ENCODE results near the gene AMDHD2. TPM values are rescaled to one million over a fixed set of nuclear protein-coding genes. Genes with fewer than 3 reads are reported as not detected.

The AMDHD2 gene
- total and polyA plus RNA-seq, 2 experiments from 2014 or later = 20.2 to 68.1 TPM

DNA sequence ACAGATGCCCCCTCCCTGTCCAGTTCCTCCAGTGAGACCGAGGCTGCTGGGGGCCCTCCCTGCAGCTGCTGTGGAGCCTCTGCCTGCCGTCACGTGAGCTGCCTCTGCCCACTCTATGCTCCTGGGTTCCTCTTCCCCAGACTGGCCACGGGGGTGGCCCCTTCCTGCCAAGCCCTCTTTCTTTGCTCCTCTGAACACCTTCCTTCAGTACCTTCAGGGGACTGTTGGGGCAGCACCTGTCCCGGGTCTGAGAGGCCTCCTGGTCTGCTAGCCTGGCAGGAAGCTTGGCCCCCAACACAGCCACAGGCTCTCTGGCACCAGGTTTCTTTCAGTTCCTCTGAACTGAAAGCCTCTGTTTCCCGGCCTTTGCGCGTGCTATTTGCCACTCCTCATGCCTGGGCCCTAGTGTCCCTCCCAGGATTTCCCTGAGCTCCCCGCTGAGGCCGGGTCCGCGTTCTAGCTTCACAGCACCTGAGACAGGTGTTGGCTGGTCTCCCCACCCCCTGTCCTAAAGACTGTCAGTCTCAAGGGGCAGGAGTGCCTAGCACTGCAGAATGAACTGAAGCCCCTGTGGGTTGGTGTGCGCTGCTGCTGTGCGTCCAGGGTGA is 13.0 kb upstream of the AMDHD2 start:
- no peak overlapping the region for H2AFZ ChIP-seq
- TF ChIP-seq ETS1 (IDR thresholded peaks at IDR 0.05) (no peak), EZH2phosphoT487 (IDR thresholded peaks at IDR 0.05; ENCODE audit: unreplicated experiment) (no peak), EZH2 (IDR thresholded peaks at IDR 0.05; ENCODE audit: low read depth, unreplicated experiment) (no peak), STAT1 (IDR thresholded peaks at IDR 0.05; ENCODE audit: unreplicated experiment) (no peak), JUNB (IDR thresholded peaks at IDR 0.05; ENCODE audit: unreplicated experiment) (no peak), ZNF114 (CRISPR knock-in tag; IDR thresholded peaks at IDR 0.05) (no peak), CREB1 (CRISPR knock-in tag; IDR thresholded peaks at IDR 0.05; ENCODE audit: low read depth) (no peak), ZNF331 (CRISPR knock-in tag; IDR thresholded peaks at IDR 0.05; ENCODE audit: low read depth) (no peak), NANOG (IDR thresholded peaks at IDR 0.05; ENCODE audit: borderline replicate concordance) (no peak), POLR2AphosphoS5 (IDR thresholded peaks at IDR 0.05; ENCODE audit: low read depth) (no peak)
- TF ChIP-seq, protein P1, sequence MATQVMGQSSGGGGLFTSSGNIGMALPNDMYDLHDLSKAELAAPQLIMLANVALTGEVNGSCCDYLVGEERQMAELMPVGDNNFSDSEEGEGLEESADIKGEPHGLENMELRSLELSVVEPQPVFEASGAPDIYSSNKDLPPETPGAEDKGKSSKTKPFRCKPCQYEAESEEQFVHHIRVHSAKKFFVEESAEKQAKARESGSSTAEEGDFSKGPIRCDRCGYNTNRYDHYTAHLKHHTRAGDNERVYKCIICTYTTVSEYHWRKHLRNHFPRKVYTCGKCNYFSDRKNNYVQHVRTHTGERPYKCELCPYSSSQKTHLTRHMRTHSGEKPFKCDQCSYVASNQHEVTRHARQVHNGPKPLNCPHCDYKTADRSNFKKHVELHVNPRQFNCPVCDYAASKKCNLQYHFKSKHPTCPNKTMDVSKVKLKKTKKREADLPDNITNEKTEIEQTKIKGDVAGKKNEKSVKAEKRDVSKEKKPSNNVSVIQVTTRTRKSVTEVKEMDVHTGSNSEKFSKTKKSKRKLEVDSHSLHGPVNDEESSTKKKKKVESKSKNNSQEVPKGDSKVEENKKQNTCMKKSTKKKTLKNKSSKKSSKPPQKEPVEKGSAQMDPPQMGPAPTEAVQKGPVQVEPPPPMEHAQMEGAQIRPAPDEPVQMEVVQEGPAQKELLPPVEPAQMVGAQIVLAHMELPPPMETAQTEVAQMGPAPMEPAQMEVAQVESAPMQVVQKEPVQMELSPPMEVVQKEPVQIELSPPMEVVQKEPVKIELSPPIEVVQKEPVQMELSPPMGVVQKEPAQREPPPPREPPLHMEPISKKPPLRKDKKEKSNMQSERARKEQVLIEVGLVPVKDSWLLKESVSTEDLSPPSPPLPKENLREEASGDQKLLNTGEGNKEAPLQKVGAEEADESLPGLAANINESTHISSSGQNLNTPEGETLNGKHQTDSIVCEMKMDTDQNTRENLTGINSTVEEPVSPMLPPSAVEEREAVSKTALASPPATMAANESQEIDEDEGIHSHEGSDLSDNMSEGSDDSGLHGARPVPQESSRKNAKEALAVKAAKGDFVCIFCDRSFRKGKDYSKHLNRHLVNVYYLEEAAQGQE (IDR thresholded peaks at IDR 0.05; ENCODE audit: unreplicated experiment) = no peak
- TF ChIP-seq, protein P2, sequence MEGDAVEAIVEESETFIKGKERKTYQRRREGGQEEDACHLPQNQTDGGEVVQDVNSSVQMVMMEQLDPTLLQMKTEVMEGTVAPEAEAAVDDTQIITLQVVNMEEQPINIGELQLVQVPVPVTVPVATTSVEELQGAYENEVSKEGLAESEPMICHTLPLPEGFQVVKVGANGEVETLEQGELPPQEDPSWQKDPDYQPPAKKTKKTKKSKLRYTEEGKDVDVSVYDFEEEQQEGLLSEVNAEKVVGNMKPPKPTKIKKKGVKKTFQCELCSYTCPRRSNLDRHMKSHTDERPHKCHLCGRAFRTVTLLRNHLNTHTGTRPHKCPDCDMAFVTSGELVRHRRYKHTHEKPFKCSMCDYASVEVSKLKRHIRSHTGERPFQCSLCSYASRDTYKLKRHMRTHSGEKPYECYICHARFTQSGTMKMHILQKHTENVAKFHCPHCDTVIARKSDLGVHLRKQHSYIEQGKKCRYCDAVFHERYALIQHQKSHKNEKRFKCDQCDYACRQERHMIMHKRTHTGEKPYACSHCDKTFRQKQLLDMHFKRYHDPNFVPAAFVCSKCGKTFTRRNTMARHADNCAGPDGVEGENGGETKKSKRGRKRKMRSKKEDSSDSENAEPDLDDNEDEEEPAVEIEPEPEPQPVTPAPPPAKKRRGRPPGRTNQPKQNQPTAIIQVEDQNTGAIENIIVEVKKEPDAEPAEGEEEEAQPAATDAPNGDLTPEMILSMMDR (conservative IDR thresholded peaks at IDR 0.05; ENCODE audit: low read depth in 2 of 2) = no peak
- TF ChIP-seq, protein P3, sequence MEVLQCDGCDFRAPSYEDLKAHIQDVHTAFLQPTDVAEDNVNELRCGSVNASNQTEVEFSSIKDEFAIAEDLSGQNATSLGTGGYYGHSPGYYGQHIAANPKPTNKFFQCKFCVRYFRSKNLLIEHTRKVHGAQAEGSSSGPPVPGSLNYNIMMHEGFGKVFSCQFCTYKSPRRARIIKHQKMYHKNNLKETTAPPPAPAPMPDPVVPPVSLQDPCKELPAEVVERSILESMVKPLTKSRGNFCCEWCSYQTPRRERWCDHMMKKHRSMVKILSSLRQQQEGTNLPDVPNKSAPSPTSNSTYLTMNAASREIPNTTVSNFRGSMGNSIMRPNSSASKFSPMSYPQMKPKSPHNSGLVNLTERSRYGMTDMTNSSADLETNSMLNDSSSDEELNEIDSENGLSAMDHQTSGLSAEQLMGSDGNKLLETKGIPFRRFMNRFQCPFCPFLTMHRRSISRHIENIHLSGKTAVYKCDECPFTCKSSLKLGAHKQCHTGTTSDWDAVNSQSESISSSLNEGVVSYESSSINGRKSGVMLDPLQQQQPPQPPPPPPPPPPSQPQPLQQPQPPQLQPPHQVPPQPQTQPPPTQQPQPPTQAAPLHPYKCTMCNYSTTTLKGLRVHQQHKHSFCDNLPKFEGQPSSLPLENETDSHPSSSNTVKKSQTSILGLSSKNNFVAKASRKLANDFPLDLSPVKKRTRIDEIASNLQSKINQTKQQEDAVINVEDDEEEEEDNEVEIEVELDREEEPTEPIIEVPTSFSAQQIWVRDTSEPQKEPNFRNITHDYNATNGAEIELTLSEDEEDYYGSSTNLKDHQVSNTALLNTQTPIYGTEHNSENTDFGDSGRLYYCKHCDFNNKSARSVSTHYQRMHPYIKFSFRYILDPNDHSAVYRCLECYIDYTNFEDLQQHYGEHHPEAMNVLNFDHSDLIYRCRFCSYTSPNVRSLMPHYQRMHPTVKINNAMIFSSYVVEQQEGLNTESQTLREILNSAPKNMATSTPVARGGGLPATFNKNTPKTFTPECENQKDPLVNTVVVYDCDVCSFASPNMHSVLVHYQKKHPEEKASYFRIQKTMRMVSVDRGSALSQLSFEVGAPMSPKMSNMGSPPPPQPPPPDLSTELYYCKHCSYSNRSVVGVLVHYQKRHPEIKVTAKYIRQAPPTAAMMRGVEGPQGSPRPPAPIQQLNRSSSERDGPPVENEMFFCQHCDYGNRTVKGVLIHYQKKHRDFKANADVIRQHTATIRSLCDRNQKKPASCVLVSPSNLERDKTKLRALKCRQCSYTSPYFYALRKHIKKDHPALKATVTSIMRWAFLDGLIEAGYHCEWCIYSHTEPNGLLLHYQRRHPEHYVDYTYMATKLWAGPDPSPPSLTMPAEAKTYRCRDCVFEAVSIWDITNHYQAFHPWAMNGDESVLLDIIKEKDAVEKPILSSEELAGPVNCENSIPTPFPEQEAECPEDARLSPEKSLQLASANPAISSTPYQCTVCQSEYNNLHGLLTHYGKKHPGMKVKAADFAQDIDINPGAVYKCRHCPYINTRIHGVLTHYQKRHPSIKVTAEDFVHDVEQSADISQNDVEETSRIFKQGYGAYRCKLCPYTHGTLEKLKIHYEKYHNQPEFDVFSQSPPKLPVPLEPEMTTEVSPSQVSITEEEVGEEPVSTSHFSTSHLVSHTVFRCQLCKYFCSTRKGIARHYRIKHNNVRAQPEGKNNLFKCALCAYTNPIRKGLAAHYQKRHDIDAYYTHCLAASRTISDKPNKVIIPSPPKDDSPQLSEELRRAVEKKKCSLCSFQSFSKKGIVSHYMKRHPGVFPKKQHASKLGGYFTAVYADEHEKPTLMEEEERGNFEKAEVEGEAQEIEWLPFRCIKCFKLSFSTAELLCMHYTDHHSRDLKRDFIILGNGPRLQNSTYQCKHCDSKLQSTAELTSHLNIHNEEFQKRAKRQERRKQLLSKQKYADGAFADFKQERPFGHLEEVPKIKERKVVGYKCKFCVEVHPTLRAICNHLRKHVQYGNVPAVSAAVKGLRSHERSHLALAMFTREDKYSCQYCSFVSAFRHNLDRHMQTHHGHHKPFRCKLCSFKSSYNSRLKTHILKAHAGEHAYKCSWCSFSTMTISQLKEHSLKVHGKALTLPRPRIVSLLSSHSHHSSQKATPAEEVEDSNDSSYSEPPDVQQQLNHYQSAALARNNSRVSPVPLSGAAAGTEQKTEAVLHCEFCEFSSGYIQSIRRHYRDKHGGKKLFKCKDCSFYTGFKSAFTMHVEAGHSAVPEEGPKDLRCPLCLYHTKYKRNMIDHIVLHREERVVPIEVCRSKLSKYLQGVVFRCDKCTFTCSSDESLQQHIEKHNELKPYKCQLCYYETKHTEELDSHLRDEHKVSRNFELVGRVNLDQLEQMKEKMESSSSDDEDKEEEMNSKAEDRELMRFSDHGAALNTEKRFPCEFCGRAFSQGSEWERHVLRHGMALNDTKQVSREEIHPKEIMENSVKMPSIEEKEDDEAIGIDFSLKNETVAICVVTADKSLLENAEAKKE (CRISPR knock-in tag; IDR thresholded peaks at IDR 0.05) = no peak
- H3K27me3 Mint-ChIP-seq (ENCODE audit: insufficient read depth, low read depth, poor library complexity) = peaks cover 19% of the 10 kb centered on the region
- peaks cover 5% of the 10 kb centered on the region; the same call in 1 of the 2 replicates for H3F3A ChIP-seq (replicated peaks; ENCODE audit: low read depth)
- H3K4me1 Mint-ChIP-seq = peaks cover 15% of the 10 kb centered on the region
- no peak overlapping the region for H3K4me3 ChIP-seq
- DNase-seq (ENCODE audit: low spot score) (peak; percentile 48), ATAC-seq (peak; percentile 57)
- H3K27ac ChIP-seq (ENCODE audit: low read depth) = no peak overlapping the region
- no peaks in the 10 kb centered on the region; the same call in 2 of the 3 replicates for H3K9me3 Mint-ChIP-seq
- no peaks in the 10 kb centered on the region for H3K36me3 Mint-ChIP-seq (ENCODE audit: low read depth)
- H3K9me2 ChIP-seq (ENCODE audit: insufficient read depth) = no peaks in the 10 kb centered on the region
- no peak overlapping the region for H3K4me3 Mint-ChIP-seq
- H3K4me2 ChIP-seq = no peak overlapping the region
- peaks cover 10% of the 10 kb centered on the region; the same call in 1 of the 2 replicates for H3K4me1 ChIP-seq (ENCODE audit: insufficient read depth)
- no peaks in the 10 kb centered on the region for H4K20me1 ChIP-seq (replicated peaks; ENCODE audit: insufficient read depth)
- no peaks in the 10 kb centered on the region for H3K79me2 ChIP-seq (replicated peaks; ENCODE audit: insufficient read depth)
- H3K27ac Mint-ChIP-seq = peak overlapping the region; percentile 62; the same call in 1 of the 2 replicates
- no peaks in the 10 kb centered on the region for H3K36me3 ChIP-seq (ENCODE audit: insufficient read depth)
- no peaks in the 10 kb centered on the region for H3K27me3 ChIP-seq (ENCODE audit: insufficient read depth)

Measured in GM23338 (cell line).